Stimulated activated CD8-positive, alpha-beta memory T cell treated with anti-CD3 and anti-CD28 coated beads, Interleukin-12 subunit alpha, Interleukin-12 subunit beta, amount 100 ng/mL, for 24 hours (primary cell): ENCODE measurements around the gene TATDN2.

Experiments
- DNase-seq: peaks from one replicate; pipeline ENCODE4 v3.0.0-alpha.2; 2020; ENCODE audit errors: extremely low read depth

TATDN2 gene, protein sequence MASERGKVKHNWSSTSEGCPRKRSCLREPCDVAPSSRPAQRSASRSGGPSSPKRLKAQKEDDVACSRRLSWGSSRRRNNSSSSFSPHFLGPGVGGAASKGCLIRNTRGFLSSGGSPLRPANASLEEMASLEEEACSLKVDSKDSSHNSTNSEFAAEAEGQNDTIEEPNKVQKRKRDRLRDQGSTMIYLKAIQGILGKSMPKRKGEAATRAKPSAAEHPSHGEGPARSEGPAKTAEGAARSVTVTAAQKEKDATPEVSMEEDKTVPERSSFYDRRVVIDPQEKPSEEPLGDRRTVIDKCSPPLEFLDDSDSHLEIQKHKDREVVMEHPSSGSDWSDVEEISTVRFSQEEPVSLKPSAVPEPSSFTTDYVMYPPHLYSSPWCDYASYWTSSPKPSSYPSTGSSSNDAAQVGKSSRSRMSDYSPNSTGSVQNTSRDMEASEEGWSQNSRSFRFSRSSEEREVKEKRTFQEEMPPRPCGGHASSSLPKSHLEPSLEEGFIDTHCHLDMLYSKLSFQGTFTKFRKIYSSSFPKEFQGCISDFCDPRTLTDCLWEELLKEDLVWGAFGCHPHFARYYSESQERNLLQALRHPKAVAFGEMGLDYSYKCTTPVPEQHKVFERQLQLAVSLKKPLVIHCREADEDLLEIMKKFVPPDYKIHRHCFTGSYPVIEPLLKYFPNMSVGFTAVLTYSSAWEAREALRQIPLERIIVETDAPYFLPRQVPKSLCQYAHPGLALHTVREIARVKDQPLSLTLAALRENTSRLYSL

DNA sequence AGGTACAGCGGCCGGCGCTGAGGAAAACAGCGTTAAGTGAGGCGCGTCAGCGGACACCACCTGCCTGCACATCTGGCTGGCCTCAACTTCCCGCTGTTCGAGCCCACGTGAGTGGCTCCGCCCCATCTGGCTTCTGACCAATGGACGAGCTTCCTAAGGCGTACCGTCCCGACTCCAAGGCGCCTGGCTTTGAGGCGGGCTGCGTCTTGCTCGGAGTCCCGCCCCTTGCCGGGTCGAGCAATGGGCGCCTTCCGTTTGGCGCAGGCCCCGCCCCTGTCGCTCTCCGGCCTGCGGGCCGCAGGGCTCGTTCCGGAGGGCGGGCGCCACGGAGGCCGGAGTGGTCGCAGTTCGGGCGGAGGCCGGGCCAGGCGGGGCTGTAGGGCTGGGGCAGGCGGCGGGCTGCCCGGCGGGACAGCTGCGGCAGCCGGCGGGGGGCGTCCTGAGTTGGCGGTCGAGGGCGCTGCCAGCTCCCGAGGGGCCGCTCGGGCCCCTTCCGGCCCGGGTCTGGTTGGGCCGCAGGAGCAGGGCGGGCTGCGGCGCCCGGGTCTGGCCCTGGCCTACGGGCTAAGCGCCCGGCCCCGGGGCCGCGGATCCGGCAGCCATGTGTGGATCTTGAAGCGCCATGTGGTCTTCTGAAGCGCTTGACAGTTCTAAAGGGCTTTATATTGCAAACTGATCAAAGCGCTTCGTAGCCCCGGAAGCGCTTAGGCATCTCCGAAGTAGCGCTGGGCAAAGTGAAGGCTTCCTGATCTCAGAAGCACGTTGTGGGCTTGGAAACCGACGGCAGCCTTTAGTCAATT, at the start of gene TATDN2:
Gene TATDN2, plus strand, starts transcription at position 276 of the 800 bp plus-strand sequence. CDS start 742 bp downstream, outside the sequence.
- peak; percentile 81 for DNase-seq

DNA sequence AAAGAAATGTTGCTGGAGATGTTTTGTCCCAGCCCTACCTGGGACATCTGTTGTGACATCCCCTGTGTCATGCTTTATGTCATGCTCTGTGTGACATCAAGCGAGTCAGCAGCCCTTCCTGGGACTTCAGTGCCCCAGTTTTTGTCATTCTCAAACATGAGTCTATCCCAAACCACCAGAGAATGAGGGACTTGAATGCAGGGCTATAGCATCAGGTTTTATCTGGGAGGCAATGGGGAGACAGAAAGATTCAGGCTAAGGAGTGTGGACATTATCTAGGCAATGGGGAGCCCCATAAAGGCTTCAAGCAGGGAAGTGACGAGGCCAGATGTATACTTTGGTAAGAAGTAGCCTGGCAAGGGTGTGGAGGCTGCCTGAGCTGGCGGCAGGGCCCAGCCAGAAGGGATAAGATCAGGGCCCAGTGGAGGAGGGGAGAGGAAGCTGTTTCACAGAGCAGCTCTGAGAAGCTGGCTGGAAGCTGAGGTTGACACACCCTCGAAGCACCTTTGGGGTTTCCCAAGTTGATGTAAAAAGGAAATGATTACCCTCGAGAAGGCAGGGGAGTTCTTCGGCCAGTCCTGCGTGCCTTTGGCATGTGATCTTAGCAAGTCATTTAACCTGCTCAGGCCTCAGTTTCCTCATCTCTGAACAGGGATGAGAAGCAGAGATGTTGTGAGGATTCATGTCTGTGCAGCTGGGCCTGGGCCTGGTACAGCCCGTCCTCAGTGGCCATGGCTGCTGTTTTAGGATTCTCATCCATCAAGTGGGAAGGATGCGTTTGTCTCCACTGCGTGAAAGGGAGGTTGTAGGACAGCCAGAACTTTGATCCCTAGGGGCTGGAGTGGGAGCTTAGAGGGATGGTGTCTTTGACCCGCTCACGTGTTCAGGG, 49.3 kb upstream of the TATDN2 start:
- peak; percentile 37 for DNase-seq

DNA sequence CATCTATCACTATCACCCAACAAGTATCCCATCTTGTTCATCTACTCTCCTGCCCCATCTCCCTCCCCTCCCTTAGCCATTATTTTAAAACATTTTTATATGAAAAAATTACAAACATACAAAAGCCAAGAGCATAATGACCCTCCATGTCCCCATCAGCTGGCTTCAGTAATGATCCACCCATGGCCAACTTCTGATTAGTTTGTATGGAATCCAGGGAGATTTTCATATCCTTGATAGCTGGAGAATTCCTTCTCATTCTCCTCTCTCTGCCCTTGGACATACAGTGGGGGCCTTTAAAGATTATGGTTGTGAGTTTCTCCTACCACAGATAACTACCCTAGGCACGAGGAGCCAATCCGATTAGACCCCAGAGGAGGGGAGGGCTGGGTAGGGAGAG, 43.3 kb upstream of the TATDN2 start:
- no peak for DNase-seq

DNA sequence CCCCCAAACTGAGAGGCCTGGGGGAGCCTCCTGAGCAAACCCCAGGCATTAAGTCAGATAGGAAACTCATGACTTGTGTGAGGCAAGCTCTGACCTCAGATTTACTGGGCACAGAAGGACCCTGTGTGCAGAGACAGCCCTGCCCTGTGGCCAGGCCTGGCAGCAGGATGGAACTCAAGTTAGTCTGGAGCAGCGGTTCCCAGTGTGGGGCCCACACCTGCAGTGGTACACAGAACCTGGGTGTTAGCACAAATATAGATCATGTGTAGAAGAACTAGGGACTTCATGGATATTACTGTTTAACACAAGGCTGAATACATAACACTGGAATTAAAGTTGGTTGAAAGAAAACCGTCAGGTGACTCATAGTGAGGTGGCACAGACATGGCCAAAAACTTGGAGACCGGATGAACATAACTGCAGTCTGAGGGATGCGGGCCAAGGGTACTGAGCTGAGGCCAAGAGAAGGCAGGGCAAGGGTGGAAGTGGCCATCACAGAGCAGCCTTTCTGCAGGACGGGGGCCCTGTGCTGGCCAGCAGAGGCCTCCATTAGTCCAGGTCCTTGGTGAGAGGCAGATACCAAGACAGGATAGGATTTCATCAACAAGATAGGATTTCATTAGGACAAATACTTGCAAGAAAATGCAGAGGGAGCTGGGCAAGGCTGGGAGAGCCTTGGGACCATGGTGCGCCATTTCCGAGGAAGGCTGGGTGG, 42.7 kb upstream of the TATDN2 start:
- no peak for DNase-seq

DNA sequence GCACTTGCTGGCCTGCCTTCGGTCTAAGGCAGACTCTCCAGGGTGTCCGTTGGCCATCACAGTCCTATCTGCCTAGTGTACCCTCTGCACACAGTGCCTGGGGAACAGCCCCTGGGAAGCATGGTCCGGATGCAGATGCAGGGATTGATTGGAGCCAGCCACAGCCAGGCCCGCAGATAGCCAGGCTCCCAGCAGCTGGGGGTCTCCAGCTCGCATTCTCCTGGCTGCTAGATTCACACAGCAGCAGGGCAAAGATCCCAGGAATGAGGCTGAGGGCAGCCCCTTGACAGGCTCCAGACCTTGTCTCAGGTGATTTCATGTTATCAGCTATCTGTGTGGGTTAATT, 42.1 kb upstream of the TATDN2 start:
- DNase-seq: no peak

DNA sequence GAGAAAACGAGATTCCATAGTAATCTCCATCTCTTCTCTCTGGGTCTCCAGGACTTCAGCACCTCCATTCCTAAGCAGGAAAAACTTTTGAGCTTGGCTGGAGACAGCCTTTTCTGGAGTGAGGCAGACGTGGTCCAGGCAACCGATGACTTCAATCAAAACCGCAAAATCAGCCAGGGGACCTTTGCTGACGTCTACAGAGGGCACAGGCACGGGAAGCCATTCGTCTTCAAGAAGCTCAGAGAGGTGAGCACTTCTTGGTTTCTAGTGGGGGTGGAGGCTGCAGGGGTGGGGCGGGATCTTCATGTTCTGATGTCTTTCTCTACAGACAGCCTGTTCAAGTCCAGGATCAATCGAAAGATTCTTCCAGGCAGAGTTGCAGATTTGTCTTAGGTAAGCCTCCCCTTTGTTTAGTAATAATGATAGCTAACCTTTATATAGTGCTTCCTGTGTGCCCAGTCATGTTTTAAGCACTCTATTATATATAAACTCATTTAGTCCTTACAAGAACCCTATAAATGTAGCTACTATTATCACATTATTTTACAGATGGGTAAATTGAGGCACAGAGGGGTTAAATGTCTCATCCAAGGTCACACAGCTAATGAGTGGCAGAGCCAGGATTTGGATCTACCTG, 35.0 kb upstream of the TATDN2 start:
- DNase-seq: no peak

DNA sequence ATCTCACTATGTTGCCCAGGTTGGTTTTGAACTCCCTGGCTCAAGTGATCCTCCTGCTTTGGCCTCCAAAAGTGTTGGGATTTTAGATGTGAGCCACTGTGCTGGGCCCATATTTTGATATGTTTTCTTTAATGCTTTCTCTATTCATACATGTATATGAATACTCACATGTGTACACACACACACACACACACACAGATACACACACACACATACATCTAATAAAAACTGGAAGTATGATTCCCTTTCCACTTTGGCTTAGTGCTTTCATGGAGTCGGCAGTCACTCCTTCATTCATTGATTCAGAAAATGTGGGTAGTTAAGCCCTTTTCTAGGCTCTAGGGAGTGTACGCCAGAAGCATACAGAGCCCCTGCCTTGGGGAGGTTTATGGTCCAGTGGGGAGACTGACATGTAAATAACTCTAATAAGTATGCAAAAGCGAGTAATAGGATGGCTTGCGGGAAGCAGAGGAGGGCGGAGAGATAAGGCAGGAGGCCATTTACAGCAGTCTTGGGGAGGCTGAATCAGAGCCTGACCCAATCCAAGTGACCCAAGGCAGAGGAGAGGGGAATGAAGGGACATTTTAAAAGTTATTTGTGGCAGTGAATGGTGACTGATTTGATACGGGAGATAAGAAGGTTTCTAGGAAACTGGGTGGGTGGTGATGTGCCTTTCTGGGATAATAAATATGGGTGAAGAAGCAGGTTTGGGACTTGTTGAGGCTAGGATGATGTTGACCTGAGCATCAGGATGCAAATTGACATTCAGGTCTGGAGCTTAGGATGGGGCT, 32.5 kb upstream of the TATDN2 start:
- DNase-seq: no peak

DNA sequence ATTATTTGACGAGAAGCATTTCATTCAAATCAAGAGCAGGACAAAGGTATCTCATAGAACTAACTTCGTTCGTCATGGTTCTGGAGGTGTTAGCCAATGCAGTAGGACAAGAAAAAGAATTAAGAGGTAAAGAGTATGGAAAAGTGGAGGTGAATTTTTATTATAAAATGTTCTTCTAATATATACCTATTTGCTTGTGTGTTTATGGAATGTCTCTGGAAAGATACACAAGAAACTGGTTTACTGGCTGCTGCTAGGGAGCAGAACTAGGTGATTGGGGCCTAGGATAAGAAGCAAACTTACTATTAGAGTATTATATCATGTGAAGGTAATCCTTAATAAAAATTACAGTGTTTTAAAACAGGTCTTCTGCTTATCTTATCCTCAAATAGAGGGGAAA, 30.9 kb upstream of the TATDN2 start:
- no peak for DNase-seq

DNA sequence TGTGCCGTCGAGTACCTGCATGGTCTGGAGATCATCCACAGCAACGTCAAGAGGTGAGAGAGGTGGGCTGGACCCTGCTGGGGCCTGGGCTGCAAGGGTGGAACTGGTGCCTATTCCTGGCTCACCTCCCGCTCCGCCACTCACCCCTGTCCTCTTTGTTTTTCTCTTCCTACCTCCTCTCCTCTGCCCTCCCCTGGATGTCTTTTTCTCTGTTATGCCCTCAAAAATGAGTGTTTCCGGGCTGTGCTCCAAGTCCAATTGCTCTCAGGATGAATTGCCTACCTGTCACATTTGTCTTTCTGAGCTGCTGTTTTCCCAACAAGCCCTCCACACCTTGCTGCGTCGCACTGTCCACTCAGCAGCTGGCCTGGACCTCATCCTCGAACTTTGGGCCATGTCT, 28.5 kb upstream of the TATDN2 start:
- DNase-seq: no peak

DNA sequence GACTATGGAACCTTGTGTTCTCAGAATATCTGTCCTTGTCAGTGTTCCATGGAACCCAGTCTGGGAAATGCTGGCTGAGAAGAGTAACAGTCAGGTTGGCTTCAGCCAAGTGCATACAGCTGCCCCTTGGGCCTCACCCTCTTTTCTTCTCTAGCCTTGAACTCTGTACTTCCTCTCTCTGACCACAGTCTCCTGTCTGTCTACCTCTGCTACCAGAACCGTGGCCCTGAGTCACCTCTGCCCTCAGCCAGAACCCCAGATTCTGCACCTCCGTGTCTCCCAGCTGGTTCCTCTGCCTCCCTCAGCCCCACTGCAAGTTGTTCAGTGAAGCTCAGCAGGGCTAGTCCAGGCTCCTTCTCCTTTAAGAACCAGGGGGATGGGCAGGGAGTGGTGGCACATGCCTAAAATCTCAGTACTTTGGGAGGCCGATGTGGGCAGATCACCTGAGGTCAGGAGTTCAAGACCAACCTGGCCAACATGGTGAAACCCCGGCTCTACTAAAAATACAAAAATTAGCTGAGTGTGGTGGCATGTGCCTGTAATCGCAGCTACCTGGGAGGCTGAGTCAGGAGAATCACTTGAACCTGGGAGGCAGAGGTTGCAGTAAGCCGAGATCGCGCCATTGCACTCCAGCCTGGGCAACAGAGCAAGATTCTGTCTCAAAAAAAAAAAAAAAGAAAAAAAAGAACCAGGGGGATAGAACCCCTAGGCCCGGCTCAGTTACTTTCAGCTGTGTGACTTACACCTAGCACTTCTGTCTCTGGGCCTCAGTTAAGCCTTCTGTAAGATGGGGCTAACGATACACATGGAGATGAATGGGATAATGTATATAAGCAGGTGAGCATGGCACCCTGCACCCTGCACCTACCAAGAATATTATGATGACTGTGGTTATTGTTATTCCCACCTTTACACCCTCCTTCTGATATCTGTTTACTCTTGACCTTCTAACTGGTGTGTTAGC, 24.3 kb upstream of the TATDN2 start:
- no peak for DNase-seq

DNA sequence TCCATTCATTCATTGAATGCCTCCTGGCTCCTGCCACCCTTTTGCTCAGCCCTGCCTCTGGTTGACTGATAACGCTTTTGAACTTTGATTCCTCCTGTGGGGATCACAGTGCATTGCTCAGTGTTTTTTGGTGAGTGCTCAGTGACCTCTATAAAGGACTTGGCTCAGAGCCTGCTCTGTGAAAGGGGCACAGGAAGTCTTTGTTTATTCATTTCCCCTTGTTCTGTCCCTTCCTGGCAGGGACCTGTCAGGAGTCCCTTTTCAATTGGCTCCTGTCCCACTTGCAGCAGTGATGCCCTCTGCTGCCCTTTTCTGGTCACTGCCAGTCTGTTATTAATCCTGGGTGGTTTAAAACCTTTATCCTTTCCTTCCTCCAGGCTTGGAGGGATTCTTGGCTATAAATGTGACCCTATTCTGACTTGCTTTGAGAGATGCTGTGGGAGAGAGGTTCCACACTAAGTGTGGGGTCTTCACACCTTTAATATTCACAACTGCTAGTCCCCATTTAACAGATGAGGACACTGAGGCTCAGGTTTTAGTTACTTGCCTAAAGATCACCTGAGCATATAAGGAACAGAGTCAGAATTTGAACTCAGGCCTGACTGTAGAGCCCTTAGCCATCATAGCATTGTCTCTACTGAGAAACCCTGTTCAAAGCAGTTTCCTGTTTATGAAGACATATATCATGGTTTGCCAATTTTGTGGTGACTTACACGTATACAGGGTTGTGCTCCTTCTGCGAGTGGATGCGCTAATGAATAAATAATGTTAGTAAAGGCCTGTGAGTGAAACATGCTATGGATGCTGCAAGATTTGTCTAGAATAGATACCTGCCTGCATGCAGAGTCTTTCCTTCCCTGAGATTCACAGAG, 23.2 kb upstream of the TATDN2 start:
- DNase-seq: no peak

DNA sequence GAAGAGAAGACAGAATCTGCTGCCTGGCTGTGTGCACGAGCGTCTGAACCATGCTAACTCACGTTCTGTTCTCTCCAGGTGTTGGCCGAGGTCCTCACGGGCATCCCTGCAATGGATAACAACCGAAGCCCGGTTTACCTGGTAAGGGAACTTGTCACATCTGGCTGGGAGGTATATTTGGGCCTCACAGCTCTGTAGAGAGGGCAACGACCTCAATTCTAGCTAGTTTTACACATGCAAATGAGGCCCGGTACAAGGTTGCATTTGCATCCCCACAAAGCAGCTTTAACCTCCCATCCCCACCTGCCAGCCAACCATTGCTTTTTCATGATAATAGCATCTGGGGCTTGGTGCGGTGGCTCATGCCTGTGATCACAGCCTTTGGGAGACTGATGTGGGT, 22.0 kb upstream of the TATDN2 start:
- no peak for DNase-seq

DNA sequence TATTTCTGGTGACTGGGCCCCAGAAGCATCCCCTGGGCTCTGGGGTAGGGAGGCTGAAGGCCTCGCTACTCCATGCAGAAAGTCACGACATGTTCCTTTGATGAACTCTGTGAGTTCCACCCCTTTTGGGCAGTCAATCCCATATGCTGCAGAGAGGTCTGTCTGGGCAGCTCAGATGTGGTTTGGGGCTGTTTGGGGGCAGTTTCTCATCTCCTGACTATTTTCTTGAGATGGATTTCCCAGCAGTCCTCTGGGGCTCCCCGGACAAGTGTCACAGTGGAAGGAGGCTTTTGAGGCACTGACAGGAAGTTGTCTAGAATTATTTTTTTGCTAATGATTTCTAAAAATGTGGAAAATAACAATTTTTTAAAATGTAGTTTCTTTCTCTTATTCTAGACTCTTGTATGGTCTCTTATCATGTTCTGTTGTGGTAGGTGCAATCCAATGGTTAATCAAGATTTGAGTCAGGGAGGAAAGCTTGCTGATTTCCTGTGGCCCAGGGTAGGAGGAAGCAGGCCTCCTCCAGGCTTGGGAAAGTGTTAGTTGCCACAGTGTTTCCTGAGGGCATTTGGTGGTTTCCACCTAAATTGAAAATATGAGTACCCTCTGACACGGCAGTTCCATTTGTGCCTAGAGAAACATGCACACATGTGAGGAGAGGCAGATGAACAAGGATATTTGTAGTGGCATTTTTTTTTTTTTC, 19.9 kb upstream of the TATDN2 start:
- no peak for DNase-seq

DNA sequence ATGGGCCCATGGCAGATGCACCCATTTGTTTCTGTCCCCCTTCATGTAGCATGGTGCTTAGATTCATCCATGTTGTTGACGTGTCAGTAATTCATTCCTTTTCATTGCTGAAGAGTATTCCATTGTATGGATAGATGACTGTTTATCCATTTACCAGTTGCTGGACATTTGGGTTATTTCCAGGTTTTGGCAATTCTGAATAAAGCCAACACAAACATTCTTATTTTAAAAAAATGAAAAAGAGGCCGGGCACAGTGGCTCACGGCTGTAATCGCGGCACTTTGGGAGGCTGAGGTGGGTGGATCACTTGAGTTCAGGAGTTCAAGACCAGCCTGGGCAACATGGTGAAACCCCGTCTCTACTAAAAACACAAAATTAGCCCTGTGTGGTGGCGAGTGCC, 18.7 kb upstream of the TATDN2 start:
- no peak for DNase-seq

DNA sequence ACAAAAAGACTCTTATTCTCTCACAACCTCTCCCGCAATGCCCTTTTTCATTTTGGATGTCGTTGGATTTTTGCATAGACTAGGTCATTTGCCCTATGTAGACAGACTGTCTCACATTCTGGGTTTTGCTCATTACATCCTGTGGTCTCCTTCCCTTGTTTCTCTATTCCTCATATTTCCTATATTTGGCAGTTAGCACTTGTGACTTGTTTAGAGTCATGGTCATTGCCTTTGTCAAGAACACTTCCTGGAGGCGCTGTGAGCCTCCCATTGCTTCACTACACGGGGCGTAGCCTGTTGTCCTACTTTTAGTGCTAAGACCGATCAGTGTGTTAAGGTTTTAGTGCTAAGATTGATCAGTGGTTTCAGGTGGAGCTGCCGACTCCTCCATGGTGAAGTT, 16.1 kb upstream of the TATDN2 start:
- no peak for DNase-seq

DNA sequence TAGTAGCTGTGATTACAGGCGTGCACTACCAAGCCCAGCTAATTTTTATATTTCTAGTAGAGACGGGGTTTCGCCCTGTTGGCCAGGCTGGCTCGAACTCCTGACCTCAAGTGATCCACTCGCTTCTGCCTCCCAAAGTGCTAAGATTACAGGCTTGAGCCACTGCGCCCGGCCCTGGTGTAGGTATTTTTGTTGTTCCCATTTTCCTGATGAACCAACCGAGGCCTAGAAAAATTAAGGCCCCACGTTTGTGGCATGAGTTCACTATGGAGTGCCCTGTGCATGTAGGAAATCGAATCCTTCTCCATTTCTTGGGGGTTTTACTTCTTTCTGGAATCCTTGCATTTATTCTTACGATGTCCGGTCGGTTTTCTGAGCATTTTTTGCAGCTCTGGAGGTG, 14.3 kb upstream of the TATDN2 start:
- no peak for DNase-seq
